Measurements from ENCODE around the gene DCAF12.

Gene DCAF12

DNA sequence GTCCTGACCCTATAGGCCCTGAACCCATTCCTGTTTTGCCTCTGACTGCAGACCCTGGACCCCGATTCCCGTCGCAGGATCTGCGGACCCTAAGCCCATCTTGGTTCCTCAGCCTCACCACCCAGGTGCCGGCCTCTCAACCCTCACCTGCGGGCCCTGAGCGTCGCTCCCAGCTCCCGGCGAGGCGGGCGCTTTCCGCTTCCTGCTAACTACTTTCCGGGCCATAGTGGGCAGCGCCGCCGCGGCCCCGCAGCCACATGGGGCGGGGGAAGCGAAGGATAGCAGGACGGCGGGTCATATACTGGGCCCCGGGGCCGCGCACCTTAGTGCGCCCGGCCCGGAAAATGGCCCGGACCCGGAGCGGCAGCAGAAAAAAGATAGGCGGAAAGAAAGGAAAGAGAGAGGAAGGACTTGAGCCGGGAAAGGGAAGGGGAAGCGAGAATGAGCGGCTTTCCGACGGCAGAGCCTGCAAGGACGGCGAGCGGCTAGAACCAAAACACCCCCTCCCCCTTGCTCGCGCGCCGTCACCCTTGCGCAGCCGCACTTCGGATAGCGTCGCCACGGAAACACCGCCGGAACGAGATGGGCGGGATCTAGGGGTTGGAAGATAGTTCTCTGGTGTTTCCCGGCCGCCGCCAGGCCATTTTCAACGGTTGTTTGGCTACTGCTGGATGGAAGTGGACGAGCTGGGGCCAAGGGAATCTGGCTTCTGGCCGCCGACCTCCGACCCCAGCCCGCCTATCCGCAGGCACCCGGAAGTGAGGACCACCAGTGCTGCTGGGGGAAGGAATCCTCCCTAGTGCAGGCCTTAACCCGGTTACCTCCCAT is at the start of gene DCAF12:
DCAF12 (minus strand) TSS at position 492 of the 828 bp plus-strand sequence; CDS start at position 225, 267 bp downstream.
- H3K27ac ChIP-seq = peak within 1 kb of the TSS; percentile 88
- H3K4me3 ChIP-seq (ENCODE audit: low read depth, low read length) = peak within 1 kb of the TSS; percentile 98
- H3K27me3 ChIP-seq (ENCODE audit: insufficient read depth, low read depth, severe bottlenecking) = no peaks in the 10 kb centered on the region
- peaks cover 37% of the 10 kb centered on the region for H3K36me3 ChIP-seq
- TF ChIP-seq, protein P1, sequence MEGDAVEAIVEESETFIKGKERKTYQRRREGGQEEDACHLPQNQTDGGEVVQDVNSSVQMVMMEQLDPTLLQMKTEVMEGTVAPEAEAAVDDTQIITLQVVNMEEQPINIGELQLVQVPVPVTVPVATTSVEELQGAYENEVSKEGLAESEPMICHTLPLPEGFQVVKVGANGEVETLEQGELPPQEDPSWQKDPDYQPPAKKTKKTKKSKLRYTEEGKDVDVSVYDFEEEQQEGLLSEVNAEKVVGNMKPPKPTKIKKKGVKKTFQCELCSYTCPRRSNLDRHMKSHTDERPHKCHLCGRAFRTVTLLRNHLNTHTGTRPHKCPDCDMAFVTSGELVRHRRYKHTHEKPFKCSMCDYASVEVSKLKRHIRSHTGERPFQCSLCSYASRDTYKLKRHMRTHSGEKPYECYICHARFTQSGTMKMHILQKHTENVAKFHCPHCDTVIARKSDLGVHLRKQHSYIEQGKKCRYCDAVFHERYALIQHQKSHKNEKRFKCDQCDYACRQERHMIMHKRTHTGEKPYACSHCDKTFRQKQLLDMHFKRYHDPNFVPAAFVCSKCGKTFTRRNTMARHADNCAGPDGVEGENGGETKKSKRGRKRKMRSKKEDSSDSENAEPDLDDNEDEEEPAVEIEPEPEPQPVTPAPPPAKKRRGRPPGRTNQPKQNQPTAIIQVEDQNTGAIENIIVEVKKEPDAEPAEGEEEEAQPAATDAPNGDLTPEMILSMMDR (IDR thresholded peaks at IDR 0.05; ENCODE audit: low read depth, low read length) = no peak
- peak; percentile 92 for DNase-seq
- no peaks in the 10 kb centered on the region for H3K9me3 ChIP-seq (ENCODE audit: severe bottlenecking)

DNA sequence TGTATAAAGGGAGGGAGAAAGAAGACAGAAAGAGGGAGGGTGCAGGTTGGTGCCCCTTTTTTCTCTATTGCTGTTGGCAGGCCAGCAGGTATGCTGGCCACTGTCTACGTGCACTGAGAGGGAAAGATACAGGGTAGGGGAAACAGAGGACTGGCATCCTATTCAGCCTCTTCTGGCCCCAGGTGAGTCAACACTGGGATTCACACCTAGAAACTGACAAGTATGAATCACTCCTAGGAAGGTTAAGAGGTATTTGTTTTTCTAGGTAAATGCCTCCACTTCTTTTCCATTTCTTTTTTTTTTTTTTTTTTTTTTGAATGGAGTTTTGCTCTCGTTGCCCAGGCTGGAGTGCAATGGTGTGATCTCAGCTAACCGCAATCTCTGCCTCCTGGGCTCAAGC is 49.6 kb upstream of the DCAF12 start:
- Histone ChIP-seq H3K36me3 (no peaks in the 10 kb centered on the region), H3K4me3 (ENCODE audit: low read depth, low read length) (no peak overlapping the region), H3K9me3 (ENCODE audit: severe bottlenecking) (no peaks in the 10 kb centered on the region), H3K27ac (no peak overlapping the region), H3K27me3 (ENCODE audit: insufficient read depth, low read depth, severe bottlenecking) (no peaks in the 10 kb centered on the region)
- DNase-seq = no peak
- TF ChIP-seq, protein P1 (IDR thresholded peaks at IDR 0.05; ENCODE audit: low read depth, low read length) = no peak

DNA sequence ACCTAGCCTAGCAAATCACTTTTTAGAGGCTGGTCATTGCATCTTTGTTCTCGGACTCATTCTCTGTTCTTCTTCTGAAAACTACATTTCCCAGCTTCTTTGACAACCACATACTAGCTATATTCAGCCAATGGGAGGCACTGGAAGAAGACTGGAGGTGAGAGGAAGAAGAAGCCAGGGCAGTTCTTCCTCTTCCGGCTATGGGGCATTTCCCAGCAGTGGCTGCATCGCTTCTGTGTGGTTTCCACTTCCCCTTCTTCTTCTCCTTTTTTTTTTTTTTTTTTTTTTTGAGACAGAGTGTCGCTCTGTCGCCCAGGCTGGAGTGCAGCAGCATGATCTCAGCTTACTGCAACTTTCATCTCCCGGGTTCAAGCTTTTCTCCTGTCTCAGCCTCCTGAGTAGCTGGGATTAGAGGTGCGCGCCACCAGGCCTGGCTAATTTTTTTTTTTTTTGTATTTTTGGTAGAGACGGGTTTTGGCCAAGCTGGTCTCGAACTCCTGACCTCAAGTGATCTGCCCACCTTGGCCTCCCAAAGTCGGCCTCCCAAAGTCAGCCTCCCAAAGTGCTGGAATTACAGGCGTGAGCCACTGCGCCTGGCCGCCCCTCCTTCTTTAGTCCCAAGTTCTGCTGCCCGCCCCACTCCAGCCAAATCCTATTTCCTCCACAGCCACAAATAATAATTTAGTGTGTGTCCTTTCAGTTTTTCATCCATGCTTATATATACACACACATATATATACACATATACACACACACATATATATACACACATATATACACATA is 45.4 kb upstream of the DCAF12 start:
- H3K36me3 ChIP-seq = no peaks in the 10 kb centered on the region
- no peaks in the 10 kb centered on the region for H3K27me3 ChIP-seq (ENCODE audit: insufficient read depth, low read depth, severe bottlenecking)
- TF ChIP-seq, protein P1 (IDR thresholded peaks at IDR 0.05; ENCODE audit: low read depth, low read length) = no peak
- H3K4me3 ChIP-seq (ENCODE audit: low read depth, low read length) = no peak overlapping the region
- DNase-seq = no peak
- H3K27ac ChIP-seq = no peak overlapping the region
- H3K9me3 ChIP-seq (ENCODE audit: severe bottlenecking) = no peaks in the 10 kb centered on the region

DNA sequence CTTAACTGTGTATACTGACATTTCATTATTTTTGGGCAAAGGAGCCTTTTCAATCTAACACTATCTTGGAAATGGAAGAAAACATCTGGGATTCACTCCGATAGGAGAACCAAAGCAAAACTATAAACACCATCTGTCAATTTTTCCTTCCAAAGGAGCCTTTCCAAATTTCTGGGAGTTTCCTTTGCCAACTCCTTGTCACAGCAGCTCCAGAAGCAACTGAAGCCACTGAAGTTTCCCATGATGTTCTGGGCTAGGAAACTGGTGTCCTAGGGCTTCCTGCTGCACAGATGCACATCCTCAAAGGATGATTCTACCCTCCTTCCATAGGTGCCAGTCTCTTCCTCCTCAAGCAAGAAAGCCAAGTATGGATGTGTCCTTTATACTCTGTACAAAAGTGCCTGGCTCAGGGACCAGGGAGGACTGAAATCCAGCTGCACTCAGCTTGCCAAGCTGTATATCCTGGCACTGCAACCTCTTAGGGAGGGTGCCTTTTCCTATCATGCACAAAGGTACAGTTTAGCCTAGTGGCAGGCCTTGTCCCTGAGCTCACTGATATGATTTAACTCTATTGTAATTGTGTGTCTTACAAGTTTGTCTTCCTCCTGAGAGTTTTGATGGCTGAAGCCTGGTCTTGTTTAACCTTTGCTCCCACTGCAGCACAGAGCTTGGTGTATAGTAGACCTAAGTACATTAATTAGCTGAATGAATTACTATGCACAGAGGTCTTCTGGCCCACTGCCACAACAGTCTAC is 43.9 kb upstream of the DCAF12 start:
- no peaks in the 10 kb centered on the region for H3K9me3 ChIP-seq (ENCODE audit: severe bottlenecking)
- no peak overlapping the region for H3K27ac ChIP-seq
- H3K4me3 ChIP-seq (ENCODE audit: low read depth, low read length) = no peak overlapping the region
- TF ChIP-seq, protein P1 (IDR thresholded peaks at IDR 0.05; ENCODE audit: low read depth, low read length) = no peak
- no peaks in the 10 kb centered on the region for H3K27me3 ChIP-seq (ENCODE audit: insufficient read depth, low read depth, severe bottlenecking)
- H3K36me3 ChIP-seq = no peaks in the 10 kb centered on the region
- no peak for DNase-seq

DNA sequence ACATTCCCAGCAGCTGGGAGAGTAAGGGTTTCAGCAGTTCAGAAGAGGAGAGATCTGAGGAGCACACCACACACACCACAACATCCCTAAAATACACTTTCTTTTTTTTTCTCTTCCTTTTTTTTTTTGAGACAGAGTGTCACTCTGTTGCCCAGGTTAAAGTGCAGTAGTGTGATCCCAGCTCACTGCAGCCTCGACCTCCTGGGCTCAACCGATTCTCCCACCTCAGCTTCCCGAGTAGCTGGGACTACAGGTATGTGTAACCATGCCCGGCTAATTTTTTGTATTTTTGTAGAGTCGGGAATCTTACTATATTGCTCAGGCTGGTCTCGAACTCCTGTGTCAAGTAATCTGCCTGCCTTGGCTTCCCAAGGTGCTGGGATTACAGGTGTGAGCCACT is 42.6 kb upstream of the DCAF12 start:
- no peak for DNase-seq
- Histone ChIP-seq H3K9me3 (ENCODE audit: severe bottlenecking) (no peaks in the 10 kb centered on the region), H3K4me3 (ENCODE audit: low read depth, low read length) (no peak overlapping the region), H3K27ac (no peak overlapping the region), H3K36me3 (no peaks in the 10 kb centered on the region), H3K27me3 (ENCODE audit: insufficient read depth, low read depth, severe bottlenecking) (no peaks in the 10 kb centered on the region)
- TF ChIP-seq, protein P1 (IDR thresholded peaks at IDR 0.05; ENCODE audit: low read depth, low read length) = no peak
